ENCODE measurements around the gene VPS51.

VPS51 gene

GRCh38 chr11:65159012-65159411, 63.0 kb downstream of the VPS51 start:
- DNase-seq (ENCODE audit: low spot score) = peak; percentile 58
- in situ Hi-C loops (cut with MboI; ENCODE audit: low pct_unique_long_range_greater_than_20kb, low sequenced_read_pairs, unreplicated experiment) = no loop called here
- no peak for TF ChIP-seq CTCF (IDR thresholded peaks at IDR 0.05; ENCODE audit: extremely low read depth, insufficient read depth, missing control alignments)

- in situ Hi-C loops (cut with MboI; ENCODE audit: low pct_unique_long_range_greater_than_20kb, low sequenced_read_pairs, unreplicated experiment) = no loop called here
- no peak for DNase-seq (ENCODE audit: low spot score)
- TF ChIP-seq CTCF (IDR thresholded peaks at IDR 0.05; ENCODE audit: extremely low read depth, insufficient read depth, missing control alignments) = no peak
Measured at GRCh38 chr11:65160643-65161042, 64.6 kb downstream of the VPS51 start.
